ENCODE data around the gene NTM.

DNA sequence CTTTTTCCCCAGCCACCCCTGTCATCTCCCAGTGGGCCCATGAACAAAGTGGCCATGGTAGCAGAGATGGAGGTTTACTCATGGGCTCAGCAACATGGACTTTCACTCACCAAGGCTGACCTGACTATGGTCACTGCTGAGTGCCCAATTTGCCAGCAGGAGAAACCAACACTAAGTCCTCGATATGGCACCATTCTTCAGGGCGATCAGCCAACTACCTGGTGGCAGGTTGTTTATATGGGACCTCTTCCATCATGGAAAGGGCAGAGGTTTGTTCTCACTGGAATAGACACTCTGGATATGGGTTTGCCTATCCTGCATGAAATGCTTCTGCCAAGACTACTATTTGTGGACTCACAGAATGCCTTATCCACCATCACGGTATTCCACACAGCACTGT, 1009.1 kb downstream of the NTM start:
- TF ChIP-seq, protein P1, sequence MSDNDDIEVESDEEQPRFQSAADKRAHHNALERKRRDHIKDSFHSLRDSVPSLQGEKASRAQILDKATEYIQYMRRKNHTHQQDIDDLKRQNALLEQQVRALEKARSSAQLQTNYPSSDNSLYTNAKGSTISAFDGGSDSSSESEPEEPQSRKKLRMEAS (IDR thresholded peaks at IDR 0.05; ENCODE audit: insufficient read depth, insufficient read length) = no peak
- TF ChIP-seq, protein P2, sequence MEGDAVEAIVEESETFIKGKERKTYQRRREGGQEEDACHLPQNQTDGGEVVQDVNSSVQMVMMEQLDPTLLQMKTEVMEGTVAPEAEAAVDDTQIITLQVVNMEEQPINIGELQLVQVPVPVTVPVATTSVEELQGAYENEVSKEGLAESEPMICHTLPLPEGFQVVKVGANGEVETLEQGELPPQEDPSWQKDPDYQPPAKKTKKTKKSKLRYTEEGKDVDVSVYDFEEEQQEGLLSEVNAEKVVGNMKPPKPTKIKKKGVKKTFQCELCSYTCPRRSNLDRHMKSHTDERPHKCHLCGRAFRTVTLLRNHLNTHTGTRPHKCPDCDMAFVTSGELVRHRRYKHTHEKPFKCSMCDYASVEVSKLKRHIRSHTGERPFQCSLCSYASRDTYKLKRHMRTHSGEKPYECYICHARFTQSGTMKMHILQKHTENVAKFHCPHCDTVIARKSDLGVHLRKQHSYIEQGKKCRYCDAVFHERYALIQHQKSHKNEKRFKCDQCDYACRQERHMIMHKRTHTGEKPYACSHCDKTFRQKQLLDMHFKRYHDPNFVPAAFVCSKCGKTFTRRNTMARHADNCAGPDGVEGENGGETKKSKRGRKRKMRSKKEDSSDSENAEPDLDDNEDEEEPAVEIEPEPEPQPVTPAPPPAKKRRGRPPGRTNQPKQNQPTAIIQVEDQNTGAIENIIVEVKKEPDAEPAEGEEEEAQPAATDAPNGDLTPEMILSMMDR (IDR thresholded peaks at IDR 0.05; ENCODE audit: extremely low read depth in 1 of 2, insufficient read depth in 1 of 2, low read depth in 1 of 2, low read length in 2 of 2) = no peak
- TF ChIP-seq EZH2 (IDR thresholded peaks at IDR 0.05; ENCODE audit: borderline replicate concordance, low read depth, low read length, severe bottlenecking) (no peak), POLR2AphosphoS5 (IDR thresholded peaks at IDR 0.05; ENCODE audit: insufficient read depth, low read depth, low read length) (no peak), MYC (IDR thresholded peaks at IDR 0.05; ENCODE audit: low read depth, low read length) (no peak), POLR2A (IDR thresholded peaks at IDR 0.05; ENCODE audit: low read depth, low read length) (no peak), JUN (IDR thresholded peaks at IDR 0.05; ENCODE audit: borderline replicate concordance, insufficient read depth, insufficient read length, low read depth) (no peak), GATA2 (IDR thresholded peaks at IDR 0.05; ENCODE audit: insufficient read depth, insufficient read length, low read depth, low read length) (no peak)

All from endothelial cell of umbilical vein (primary cell).